WTC11 (cell line): ENCODE results near the gene MIER2. TPM values are rescaled to one million over a fixed set of nuclear protein-coding genes. Genes with fewer than 3 reads are reported as not detected.
A peak's percentile ranks its signal among the peaks of the same experiment; 100 is the strongest.

ENCODE experiments used
- ATAC-seq: fragments of 200-7000 bp; cut with Tn5 transposase; 2 replicates; pipeline ENCODE4 v1.10.0; 2021; ENCODE audit warnings: mild to moderate bottlenecking, moderate library complexity
- CTCF ChIA-PET: fragments of 300-600 bp; sonication (Branson Sonifier 250); formaldehyde crosslinking; loops from one replicate; lab custom pipeline; 2021; ENCODE audit warnings: antibody characterized with exemption; lab: Charles Lee
- POLR2A ChIA-PET: fragments of 350-600 bp; sonication (Branson Sonifier 250); formaldehyde crosslinking; loops from one replicate; lab custom pipeline; 2021; ENCODE audit warnings: antibody characterized with exemption; lab: Charles Lee
- DNase-seq: peaks from one replicate; pipeline ENCODE4 v3.0.0; 2021; ENCODE audit warnings: low spot score
- H3K27ac Mint-ChIP-seq: 2 replicates; pipeline ENCODE4 v1.8.0; 2021; ENCODE audit warnings: mixed read lengths
- H3K27me3 Mint-ChIP-seq: 2 replicates; pipeline ENCODE4 v1.8.0; 2021; ENCODE audit warnings: low read depth, mild to moderate bottlenecking, moderate library complexity, mixed read lengths
- H3K36me3 Mint-ChIP-seq: 2 replicates; pipeline ENCODE4 v1.8.0; 2021; ENCODE audit warnings: mixed read lengths
- H3K4me1 Mint-ChIP-seq: 2 replicates; pipeline ENCODE4 v1.8.0; 2022; ENCODE audit warnings: mixed read lengths
- H3K4me3 Mint-ChIP-seq: 2 replicates; pipeline ENCODE4 v1.8.0; 2021; ENCODE audit warnings: mild to moderate bottlenecking, moderate library complexity, mixed read lengths
- H3K9me3 Mint-ChIP-seq: 2 replicates; pipeline ENCODE4 v1.8.0; 2021; ENCODE audit warnings: mixed read lengths
- EMX1 ChIP-seq: fragments of 250-450 bp; sonication (Bioruptor Pico); IDR thresholded peaks from 2 replicates; pipeline ENCODE4 v1.8.0; 2021; ENCODE audit warnings: mild to moderate bottlenecking
- ETV6 ChIP-seq: sonication (generic); formaldehyde crosslinking; IDR thresholded peaks from 2 replicates; pipeline ENCODE4 v1.8.1; 2022; ENCODE audit warnings: mild to moderate bottlenecking, missing genetic modification reagents
- FOXP1 ChIP-seq: sonication (generic); formaldehyde crosslinking; IDR thresholded peaks from 2 replicates; pipeline ENCODE4 v1.8.0; 2022; ENCODE audit warnings: missing genetic modification reagents, mild to moderate bottlenecking, moderate library complexity, borderline replicate concordance
- HMGA2 ChIP-seq: fragments of 250-450 bp; sonication (Bioruptor Pico); IDR thresholded peaks from 2 replicates; pipeline ENCODE4 v1.4.0; 2021; ENCODE audit warnings: mild to moderate bottlenecking, moderate library complexity
- TCF7 ChIP-seq: sonication (generic); formaldehyde crosslinking; IDR thresholded peaks from 2 replicates; pipeline ENCODE4 v1.8.0; 2022; ENCODE audit warnings: mild to moderate bottlenecking, low read depth, missing genetic modification reagents, moderate library complexity
- ZBTB21 ChIP-seq: sonication (generic); formaldehyde crosslinking; IDR thresholded peaks from 2 replicates; pipeline ENCODE4 v1.8.1; 2023; ENCODE audit warnings: mild to moderate bottlenecking, missing genetic modification reagents, borderline replicate concordance
- ZNF416 ChIP-seq: fragments of 250-450 bp; sonication (Bioruptor Pico); IDR thresholded peaks from 2 replicates; pipeline ENCODE4 v1.9.0; 2021; ENCODE audit warnings: mild to moderate bottlenecking, inconsistent platforms
- total RNA-seq: library from RNA; stranded (reverse); gene quantifications from 3 replicates; pipeline ENCODE4 v1.2.3, GENCODE V29; 2021
- TF ChIP-seq, protein P1 (sequence below): sonication (generic); formaldehyde crosslinking; IDR thresholded peaks from 2 replicates; pipeline ENCODE4 v1.8.0; 2023; ENCODE audit warnings: mild to moderate bottlenecking, missing genetic modification reagents
- TF ChIP-seq, protein P2 (sequence below): sonication (generic); formaldehyde crosslinking; IDR thresholded peaks from 2 replicates; pipeline ENCODE4 v1.8.1; 2023; ENCODE audit warnings: mild to moderate bottlenecking, moderate library complexity, missing genetic modification reagents
- TF ChIP-seq, protein P3 (sequence below): fragments of 250-450 bp; sonication (Bioruptor Pico); IDR thresholded peaks from 2 replicates; pipeline ENCODE4 v1.9.0; 2021; ENCODE audit warnings: moderate library complexity, mild to moderate bottlenecking, inconsistent platforms, borderline replicate concordance
- TF ChIP-seq, protein P4 (sequence below): fragments of 250-450 bp; sonication (Bioruptor Pico); IDR thresholded peaks from 2 replicates; pipeline ENCODE4 v1.9.0; 2021; ENCODE audit warnings: mild to moderate bottlenecking
- TF ChIP-seq, protein P5 (sequence below): fragments of 250-450 bp; sonication (Bioruptor Pico); conservative IDR thresholded peaks from 2 replicates; pipeline ENCODE4 v1.9.0; 2021; ENCODE audit warnings: mild to moderate bottlenecking
- TF ChIP-seq, protein P6 (sequence below): sonication (generic); formaldehyde crosslinking; IDR thresholded peaks from 2 replicates; pipeline ENCODE4 v1.8.1; 2023; ENCODE audit warnings: mild to moderate bottlenecking, missing genetic modification reagents
- TF ChIP-seq, protein P7 (sequence below): sonication (generic); formaldehyde crosslinking; IDR thresholded peaks from 2 replicates; pipeline ENCODE4 v1.8.1; 2023; ENCODE audit warnings: mild to moderate bottlenecking, missing genetic modification reagents, moderate library complexity
- TF ChIP-seq, protein P8 (sequence below): sonication (generic); formaldehyde crosslinking; IDR thresholded peaks from 2 replicates; pipeline ENCODE4 v1.8.0; 2022; ENCODE audit warnings: mild to moderate bottlenecking, missing genetic modification reagents

Gene MIER2
- total RNA-seq, 1 experiment from 2014 or later = 56.3 TPM

DNA sequence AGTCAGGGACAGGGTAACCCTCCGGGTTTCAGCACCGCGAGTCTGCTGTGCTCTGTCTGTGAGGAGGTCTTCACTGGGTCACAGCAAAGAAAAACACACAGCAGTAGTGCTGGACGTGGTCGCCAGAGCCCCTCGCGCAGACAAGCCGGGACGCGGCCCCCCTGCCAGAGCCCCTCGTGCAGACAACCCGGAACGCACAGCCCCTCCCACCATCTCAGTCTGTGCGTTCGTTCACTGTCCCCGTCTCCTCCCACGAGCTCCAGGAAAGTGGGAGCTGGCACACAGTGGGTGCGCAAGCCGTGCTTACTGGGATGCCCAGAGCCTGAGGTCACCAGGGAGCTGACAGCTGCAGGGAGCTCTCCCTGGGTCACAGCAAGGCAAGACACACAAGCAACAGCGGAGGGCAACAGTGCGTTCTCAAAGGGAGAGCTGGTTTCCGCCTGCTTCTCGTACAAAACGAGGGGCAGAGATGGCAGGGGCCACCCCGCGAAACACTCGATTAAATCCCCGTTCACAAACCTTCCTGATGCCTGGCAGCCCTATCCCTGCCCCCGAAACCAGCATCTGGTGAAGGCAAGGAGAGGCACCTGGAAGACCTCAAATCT is 50.2 kb downstream of the MIER2 start:
- H3K27ac Mint-ChIP-seq = no peak overlapping the region
- ChIA-PET CTCF (interaction anchor here (0.8 to 2.8 kb wide), 10 partner anchors 14 to 1245 kb away, joined by 3 to 12 read pairs (median 4); no protein-coding TSS in a partner anchor), POLR2A (interaction anchor here (1.1 kb wide), 1 partner anchor 16 kb away, joined by 3 read pairs; no protein-coding TSS in a partner anchor)
- H3K27me3 Mint-ChIP-seq = peaks cover 13% of the 10 kb centered on the region
- peaks cover 31% of the 10 kb centered on the region for H3K4me1 Mint-ChIP-seq
- ATAC-seq (no peak), DNase-seq (no peak)
- H3K36me3 Mint-ChIP-seq = no peaks in the 10 kb centered on the region
- peak; percentile 65; the same call in 1 of the 2 replicates for TF ChIP-seq FOXP1 (CRISPR knock-in tag)
- TF ChIP-seq TCF7 = no peak
- H3K9me3 Mint-ChIP-seq = no peaks in the 10 kb centered on the region
- peak overlapping the region; percentile 52 for H3K4me3 Mint-ChIP-seq

DNA sequence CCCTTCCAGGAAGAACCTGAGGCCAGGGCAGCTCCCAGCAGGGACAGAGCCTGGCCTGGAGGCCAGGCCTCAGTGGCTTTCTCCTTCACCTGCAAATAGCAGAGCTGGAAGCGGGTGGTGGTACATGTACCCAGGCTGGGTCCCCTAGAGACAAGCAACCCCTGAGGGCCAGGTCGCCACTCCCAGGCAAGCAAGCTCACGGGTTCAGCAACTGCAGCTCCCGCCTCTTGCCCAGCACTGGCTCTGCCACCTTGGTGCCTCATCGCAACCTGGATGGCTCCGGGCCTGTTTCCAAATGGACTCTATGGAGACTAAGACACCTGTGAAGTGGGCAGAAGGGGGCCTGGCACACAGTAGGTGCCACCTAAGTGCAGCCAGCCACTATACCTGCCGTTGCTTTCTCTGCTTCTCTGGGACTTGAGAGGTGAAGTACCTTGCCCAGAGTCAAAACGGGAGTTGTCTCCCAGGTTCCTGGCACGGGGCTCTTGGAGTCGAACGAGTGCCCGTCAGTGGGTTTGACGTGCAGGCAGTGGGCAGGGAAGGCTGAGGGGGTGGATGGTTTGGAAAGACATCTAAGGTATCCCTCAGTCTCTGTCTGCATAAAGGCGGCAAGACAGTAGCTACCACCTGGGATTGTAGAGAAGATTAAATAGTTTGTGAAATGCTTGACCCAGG is 51.0 kb downstream of the MIER2 start:
- no peak for DNase-seq
- H3K9me3 Mint-ChIP-seq = no peaks in the 10 kb centered on the region
- no peak overlapping the region for H3K4me3 Mint-ChIP-seq
- H3K27me3 Mint-ChIP-seq = peaks cover 13% of the 10 kb centered on the region
- CTCF ChIA-PET = interaction anchor here (0.5 to 2.8 kb wide), 7 partner anchors 20 to 384 kb away, joined by 3 to 12 read pairs (median 4); no protein-coding TSS in a partner anchor
- H3K27ac Mint-ChIP-seq = no peak overlapping the region
- H3K36me3 Mint-ChIP-seq = no peaks in the 10 kb centered on the region
- POLR2A ChIA-PET = no interaction called here
- peaks cover 40% of the 10 kb centered on the region for H3K4me1 Mint-ChIP-seq
- no peak for ATAC-seq
- TF ChIP-seq, protein P1, sequence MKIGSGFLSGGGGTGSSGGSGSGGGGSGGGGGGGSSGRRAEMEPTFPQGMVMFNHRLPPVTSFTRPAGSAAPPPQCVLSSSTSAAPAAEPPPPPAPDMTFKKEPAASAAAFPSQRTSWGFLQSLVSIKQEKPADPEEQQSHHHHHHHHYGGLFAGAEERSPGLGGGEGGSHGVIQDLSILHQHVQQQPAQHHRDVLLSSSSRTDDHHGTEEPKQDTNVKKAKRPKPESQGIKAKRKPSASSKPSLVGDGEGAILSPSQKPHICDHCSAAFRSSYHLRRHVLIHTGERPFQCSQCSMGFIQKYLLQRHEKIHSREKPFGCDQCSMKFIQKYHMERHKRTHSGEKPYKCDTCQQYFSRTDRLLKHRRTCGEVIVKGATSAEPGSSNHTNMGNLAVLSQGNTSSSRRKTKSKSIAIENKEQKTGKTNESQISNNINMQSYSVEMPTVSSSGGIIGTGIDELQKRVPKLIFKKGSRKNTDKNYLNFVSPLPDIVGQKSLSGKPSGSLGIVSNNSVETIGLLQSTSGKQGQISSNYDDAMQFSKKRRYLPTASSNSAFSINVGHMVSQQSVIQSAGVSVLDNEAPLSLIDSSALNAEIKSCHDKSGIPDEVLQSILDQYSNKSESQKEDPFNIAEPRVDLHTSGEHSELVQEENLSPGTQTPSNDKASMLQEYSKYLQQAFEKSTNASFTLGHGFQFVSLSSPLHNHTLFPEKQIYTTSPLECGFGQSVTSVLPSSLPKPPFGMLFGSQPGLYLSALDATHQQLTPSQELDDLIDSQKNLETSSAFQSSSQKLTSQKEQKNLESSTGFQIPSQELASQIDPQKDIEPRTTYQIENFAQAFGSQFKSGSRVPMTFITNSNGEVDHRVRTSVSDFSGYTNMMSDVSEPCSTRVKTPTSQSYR (CRISPR knock-in tag) = no peak
- TF ChIP-seq, protein P2, sequence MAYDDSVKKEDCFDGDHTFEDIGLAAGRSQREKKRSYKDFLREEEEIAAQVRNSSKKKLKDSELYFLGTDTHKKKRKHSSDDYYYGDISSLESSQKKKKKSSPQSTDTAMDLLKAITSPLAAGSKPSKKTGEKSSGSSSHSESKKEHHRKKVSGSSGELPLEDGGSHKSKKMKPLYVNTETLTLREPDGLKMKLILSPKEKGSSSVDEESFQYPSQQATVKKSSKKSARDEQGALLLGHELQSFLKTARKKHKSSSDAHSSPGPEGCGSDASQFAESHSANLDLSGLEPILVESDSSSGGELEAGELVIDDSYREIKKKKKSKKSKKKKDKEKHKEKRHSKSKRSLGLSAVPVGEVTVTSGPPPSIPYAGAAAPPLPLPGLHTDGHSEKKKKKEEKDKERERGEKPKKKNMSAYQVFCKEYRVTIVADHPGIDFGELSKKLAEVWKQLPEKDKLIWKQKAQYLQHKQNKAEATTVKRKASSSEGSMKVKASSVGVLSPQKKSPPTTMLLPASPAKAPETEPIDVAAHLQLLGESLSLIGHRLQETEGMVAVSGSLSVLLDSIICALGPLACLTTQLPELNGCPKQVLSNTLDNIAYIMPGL (CRISPR knock-in tag) = no peak
- TF ChIP-seq, protein P3, sequence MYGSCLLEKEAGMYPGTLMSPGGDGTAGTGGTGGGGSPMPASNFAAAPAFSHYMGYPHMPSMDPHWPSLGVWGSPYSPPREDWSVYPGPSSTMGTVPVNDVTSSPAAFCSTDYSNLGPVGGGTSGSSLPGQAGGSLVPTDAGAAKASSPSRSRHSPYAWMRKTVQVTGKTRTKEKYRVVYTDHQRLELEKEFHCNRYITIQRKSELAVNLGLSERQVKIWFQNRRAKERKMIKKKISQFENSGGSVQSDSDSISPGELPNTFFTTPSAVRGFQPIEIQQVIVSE (CRISPR knock-in tag) = no peak
- no peak for TF ChIP-seq HMGA2 (CRISPR knock-in tag)
- no peak for TF ChIP-seq ZBTB21 (CRISPR knock-in tag)
- TF ChIP-seq, protein P4, sequence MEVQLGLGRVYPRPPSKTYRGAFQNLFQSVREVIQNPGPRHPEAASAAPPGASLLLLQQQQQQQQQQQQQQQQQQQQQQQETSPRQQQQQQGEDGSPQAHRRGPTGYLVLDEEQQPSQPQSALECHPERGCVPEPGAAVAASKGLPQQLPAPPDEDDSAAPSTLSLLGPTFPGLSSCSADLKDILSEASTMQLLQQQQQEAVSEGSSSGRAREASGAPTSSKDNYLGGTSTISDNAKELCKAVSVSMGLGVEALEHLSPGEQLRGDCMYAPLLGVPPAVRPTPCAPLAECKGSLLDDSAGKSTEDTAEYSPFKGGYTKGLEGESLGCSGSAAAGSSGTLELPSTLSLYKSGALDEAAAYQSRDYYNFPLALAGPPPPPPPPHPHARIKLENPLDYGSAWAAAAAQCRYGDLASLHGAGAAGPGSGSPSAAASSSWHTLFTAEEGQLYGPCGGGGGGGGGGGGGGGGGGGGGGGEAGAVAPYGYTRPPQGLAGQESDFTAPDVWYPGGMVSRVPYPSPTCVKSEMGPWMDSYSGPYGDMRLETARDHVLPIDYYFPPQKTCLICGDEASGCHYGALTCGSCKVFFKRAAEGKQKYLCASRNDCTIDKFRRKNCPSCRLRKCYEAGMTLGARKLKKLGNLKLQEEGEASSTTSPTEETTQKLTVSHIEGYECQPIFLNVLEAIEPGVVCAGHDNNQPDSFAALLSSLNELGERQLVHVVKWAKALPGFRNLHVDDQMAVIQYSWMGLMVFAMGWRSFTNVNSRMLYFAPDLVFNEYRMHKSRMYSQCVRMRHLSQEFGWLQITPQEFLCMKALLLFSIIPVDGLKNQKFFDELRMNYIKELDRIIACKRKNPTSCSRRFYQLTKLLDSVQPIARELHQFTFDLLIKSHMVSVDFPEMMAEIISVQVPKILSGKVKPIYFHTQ (CRISPR knock-in tag) = no peak
- no peak for TF ChIP-seq ZNF416 (CRISPR knock-in tag)

DNA sequence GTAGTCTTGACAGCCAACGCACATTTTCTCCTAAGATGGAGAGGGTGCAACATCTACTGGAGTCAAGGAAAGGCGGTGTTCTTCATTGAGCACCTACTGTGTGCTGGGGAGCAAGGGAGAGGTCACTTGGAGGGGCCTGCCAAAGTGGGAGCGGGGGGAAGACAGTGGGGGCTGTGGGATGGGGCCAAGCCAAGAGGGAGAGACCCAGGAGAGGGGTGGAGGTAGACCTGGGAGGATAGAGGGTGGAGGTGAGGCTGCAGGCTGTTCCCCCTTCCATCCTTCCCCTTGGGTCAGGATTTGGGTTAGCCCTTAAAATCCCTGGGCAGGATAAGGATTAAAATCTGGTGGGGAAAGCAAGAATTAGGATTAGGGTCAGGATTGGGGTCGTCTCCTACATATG is 51.6 kb downstream of the MIER2 start:
- Mint-ChIP-seq H3K27ac (no peak overlapping the region), H3K4me1 (peaks cover 46% of the 10 kb centered on the region), H3K9me3 (no peaks in the 10 kb centered on the region), H3K4me3 (no peak overlapping the region), H3K27me3 (peaks cover 13% of the 10 kb centered on the region), H3K36me3 (no peaks in the 10 kb centered on the region)
- POLR2A ChIA-PET = no interaction called here
- no peak for ATAC-seq
- CTCF ChIA-PET = interaction anchor here (0.9 to 1.1 kb wide), 3 partner anchors 26 to 202 kb away, joined by 3 to 4 read pairs (median 3); no protein-coding TSS in a partner anchor
- no peak for DNase-seq
- TF ChIP-seq ETV6 (no peak), EMX1 (no peak)
- TF ChIP-seq, protein P5, sequence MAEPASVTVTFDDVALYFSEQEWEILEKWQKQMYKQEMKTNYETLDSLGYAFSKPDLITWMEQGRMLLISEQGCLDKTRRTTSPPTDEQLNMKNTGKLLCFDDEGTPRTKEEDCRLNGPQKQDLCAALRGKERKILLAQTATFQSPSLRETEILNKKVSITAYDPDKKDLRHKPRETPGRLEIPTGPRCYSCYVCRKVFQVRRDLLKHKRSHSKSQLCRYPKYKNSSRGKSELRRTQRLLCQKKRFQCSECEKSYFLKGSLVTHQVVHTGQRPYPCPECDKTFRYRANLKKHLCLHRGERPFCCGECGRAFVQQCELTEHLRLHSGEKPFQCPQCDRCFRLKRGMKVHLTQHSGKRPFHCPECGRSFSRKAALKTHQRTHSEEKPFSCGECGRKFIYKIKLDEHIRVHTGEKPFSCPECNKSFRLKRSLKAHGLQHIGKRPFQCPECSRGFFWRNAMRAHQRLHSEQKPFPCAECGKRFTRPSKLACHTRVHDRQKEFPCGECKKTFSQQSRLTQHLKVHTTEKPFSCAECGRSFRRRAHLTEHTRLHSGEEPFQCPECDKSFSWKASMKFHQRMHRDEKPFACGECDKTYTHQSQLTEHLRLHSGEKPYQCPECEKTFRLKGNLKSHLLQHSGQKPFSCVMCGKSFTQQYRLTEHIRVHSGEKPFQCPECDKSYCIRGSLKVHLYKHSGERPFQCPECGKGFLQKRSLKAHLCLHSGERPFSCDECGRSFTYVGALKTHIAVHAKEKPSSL (CRISPR knock-in tag) = no peak
- TF ChIP-seq, protein P6, sequence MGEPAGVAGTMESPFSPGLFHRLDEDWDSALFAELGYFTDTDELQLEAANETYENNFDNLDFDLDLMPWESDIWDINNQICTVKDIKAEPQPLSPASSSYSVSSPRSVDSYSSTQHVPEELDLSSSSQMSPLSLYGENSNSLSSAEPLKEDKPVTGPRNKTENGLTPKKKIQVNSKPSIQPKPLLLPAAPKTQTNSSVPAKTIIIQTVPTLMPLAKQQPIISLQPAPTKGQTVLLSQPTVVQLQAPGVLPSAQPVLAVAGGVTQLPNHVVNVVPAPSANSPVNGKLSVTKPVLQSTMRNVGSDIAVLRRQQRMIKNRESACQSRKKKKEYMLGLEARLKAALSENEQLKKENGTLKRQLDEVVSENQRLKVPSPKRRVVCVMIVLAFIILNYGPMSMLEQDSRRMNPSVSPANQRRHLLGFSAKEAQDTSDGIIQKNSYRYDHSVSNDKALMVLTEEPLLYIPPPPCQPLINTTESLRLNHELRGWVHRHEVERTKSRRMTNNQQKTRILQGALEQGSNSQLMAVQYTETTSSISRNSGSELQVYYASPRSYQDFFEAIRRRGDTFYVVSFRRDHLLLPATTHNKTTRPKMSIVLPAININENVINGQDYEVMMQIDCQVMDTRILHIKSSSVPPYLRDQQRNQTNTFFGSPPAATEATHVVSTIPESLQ (CRISPR knock-in tag) = no peak
- TF ChIP-seq, protein P7, sequence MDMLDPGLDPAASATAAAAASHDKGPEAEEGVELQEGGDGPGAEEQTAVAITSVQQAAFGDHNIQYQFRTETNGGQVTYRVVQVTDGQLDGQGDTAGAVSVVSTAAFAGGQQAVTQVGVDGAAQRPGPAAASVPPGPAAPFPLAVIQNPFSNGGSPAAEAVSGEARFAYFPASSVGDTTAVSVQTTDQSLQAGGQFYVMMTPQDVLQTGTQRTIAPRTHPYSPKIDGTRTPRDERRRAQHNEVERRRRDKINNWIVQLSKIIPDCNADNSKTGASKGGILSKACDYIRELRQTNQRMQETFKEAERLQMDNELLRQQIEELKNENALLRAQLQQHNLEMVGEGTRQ (CRISPR knock-in tag) = no peak
- TF ChIP-seq, protein P8, sequence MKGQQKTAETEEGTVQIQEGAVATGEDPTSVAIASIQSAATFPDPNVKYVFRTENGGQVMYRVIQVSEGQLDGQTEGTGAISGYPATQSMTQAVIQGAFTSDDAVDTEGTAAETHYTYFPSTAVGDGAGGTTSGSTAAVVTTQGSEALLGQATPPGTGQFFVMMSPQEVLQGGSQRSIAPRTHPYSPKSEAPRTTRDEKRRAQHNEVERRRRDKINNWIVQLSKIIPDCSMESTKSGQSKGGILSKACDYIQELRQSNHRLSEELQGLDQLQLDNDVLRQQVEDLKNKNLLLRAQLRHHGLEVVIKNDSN (CRISPR knock-in tag) = no peak
